Raji (cell line): ENCODE data around the gene TLN1.

Experiments
- POLR2A ChIP-seq: IDR thresholded peaks from 2 replicates; pipeline ENCODE4 v1.6.1; 2011; ENCODE audit warnings: low read depth, low read length, control low read depth; ENCODE audit not compliant: insufficient read depth

The TLN1 gene

DNA sequence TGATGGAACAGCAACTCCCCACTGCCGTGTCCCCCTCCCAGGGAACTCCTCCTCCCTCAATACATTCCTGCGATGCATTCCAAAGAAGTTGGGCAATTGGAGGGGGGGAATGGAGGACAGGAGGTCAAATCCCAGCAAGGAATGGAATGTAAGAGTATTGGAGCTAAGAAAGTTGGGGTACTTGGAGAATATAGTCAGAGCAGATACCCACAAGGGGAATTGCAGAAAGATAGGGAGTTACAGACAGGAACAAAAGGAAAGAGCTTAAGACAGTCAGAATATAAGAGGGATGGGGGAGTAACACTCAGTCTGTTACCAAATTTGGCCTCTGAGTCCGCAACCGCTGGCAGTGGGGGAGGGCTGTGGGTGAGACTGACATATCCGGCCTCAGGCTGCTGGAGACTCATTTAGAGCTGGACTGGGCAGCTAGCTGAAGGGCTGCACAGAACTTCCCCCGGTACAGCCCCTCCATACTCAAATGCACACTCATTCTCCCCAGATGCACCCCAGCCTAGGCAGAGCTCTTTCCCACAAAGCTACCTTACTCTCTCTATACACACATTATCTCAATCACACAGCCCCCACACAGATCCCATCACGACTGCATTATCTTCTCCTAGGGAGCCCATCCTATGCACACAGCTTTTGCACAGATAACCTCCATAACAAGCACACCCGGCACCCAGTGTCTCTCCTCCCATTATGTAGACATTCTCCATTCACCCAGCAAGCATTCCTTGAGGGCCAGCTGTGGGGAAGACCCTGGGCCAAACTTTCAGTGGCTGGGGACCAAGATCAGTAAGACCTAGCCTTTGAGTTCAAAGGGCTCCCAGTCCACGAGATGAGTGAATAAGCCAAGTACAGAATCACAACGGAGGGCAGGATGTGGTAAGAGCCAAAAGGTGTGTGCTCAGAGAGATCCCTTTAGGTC lies 3.7 kb downstream of the TLN1 start:
- no peak for TF ChIP-seq POLR2A

- TF ChIP-seq POLR2A, result no peak
Observed at GRCh38 chr9:35727676-35728040, 4.3 kb downstream of the TLN1 start.

DNA sequence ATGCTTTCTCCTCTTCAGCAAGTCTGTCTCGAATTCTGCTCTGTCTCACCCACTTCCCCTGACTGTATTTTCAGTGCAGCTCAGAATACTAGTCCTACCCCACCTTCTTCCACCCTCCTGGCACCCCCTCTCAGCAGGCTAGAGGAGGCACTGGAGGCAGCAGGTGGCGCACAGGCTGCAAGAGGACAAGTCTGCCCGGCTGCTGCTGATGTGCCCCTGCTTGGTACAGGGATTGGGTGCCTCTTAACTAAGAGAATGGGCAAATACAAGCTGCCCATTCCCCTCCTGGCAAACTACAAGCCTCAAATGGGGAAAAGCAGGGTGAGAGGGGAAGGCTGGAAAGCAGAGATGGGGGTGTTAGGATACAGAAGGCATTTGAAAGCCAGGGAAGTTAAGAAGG lies 5.1 kb downstream of the TLN1 start:
- no peak for TF ChIP-seq POLR2A

DNA sequence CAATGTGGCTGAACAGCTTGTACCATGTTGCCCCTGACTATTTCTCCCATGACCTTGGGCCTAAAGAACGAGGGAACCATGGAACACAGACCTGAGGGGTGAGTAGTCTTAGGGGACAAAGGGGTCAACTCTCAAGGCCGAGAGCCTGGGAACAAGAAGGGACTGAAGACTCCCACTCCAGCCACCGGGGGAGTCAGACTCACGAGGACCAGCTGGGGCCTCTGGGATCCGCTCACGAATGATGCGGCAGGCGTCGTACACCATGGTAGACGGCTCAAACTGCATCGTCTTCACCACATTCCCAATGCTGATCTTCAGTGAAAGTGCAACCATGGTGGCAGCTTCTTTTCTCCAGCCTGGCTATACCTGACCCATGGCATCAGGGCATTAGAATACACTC lies 6.6 kb downstream of the TLN1 start:
- TF ChIP-seq POLR2A, result no peak

GRCh38 chr9:35723908-35724307 lies 8.1 kb downstream of the TLN1 start:
- no peak for TF ChIP-seq POLR2A

DNA sequence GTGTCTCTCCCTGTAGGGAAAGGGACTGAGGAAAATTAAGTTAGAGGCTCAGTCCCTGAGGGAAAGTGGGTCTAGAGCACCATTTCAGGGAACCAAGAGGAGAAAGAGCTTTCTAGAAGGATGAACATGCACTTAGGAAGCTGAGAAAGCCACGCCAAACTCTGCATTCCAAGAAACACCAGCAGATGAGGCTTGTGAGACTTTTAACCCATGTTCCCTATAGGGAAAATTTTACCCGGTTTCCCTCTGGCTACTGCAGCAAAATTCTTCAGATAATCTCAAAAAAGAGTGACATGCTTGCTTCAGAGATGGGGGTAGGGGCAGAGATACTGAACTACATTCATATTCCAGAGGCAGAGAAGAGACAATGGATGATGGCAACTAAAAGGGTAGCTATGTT lies 8.6 kb downstream of the TLN1 start:
- no peak for TF ChIP-seq POLR2A

DNA sequence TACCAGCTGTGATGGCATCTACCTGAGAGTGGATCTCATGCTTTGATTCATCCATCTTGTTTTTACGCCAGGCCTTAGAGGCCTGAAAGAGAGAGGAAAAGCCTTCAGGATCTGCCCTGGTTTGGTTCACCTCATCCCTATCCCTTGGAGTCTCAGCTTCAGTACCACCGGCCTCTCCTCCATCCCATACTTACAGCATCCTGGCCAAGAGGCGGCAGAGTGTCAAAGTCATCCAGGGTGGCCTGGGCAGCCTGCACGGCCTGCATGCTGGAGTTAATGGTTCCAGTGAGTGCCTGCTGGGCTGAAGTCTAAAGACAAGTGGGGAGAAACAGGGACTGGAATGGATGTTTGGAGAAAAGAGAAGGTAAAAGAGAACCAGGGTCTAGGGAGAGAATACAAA lies 12.4 kb downstream of the TLN1 start:
- TF ChIP-seq POLR2A, result no peak

- TF ChIP-seq POLR2A, result no peak
Observed at GRCh38 chr9:35718721-35719511, 13.1 kb downstream of the TLN1 start.

DNA sequence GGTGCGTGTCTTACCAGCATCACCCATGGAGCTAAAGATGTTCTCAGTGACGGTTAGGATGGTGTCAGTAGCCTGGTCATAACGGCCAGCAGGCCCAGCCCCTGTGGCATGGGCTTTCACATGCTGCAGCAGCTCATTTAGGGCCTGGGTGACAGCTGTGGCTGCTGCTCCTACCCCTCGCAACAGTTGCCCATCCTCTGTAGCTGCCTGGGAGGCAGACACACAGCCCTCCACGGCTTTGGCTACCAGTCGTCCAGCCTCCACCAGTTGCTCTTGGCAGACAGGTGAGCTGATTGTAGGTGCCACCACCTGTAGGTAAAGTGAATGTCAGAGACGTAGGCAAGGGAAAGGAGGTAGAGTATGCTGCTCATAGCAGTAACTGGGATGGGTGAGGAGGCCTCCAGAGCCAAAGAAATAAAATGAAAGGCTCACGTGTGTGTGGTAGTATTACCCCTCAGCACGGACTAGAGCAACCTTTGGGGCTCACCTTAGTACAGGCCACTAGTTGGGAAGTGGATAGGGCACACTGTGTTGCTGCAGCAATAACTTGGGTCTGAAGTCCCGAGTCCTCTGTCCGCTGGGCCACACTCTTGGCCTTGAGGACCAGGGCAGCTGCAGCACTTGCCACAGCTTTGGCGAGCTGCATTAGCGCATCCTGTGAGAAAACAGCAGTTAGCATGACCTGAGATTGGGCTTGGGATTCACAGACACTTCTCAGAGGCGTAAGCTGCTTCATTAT lies 14.7 kb downstream of the TLN1 start:
- TF ChIP-seq POLR2A, result no peak

DNA sequence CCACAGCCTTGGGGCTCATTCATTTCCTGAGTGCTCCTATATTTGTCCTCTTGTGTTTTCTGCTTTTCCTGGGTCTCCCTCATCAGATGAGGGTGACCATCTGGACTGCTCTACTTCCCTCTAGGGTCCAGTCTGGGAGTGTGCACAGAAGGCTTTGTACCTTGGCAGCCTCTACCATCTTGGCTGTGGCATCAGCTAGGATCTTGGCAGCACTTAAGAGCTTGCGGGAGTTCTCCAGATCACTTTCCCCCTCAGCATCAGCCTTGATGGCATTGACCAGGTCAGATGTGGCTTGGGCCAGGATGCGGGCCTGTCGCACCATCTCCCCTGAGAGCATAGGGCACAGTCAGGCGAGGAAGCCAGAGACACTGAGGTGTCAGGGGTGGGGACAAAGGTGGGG lies 15.8 kb downstream of the TLN1 start:
- no peak for TF ChIP-seq POLR2A

- TF ChIP-seq POLR2A, result no peak
Observed at GRCh38 chr9:35714579-35715252, 17.3 kb downstream of the TLN1 start.

DNA sequence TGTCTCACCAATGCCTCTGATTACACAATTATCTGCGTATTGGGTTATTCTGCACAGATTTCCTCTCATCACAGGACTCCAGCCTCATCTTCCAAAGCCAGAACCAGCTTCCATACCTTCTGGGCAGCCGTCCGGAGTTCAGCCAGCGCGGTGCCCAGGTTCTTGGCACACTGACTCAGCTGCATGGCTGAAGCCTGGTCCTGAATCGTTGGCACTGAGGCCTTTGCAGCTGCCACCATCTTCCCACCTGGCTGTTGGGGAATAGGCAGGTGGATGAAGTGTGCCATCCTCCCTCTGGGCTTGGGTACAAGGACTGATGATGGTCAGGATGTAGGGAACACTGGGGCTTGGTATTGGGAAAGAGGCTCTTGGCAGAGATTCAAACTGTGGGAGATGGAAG lies 17.9 kb downstream of the TLN1 start:
- TF ChIP-seq POLR2A, result no peak

GRCh38 chr9:35713578-35713977 lies 18.4 kb downstream of the TLN1 start:
- TF ChIP-seq POLR2A, result no peak

- TF ChIP-seq POLR2A, result no peak
Observed at GRCh38 chr9:35712762-35713400, 19.1 kb downstream of the TLN1 start.
